ENCODE measurements around the gene C5orf52. TPM values are rescaled to one million over a fixed set of nuclear protein-coding genes. Genes with fewer than 3 reads are reported as not detected.

The C5orf52 gene
- total RNA-seq, 2 experiments from 2014 or later = not detected

DNA sequence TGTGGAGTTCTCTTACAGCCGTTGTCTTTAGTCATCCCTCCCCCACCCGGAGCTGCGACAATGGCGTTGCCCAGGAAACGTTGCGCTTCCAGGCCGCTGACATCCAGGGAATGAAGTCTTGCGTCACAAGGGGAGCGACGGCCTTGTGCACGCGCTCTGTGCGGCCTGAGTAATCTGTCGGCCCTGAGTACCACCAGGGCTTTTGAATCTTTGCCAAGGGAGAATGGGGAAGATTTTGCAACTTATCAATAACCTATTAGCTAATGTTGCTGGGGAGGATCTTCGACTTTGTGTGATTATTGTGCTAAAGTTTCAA is 19.0 kb upstream of the C5orf52 start, which contains the start of gene SOX30:
SOX30 (minus strand) TSS at position 62 of the 316 bp plus-strand sequence. CDS start 360 bp downstream, outside the sequence.
- Mint-ChIP-seq H3K27me3 (no peaks in the 10 kb centered on the region), H3K4me3 (peak within 1 kb of the TSS; percentile 81), H3K36me3 (ENCODE audit: low read depth) (peaks cover 25% of the 10 kb centered on the region), H3K4me1 (ENCODE audit: low read depth) (peaks cover 21% of the 10 kb centered on the region), H3K27ac (peak within 1 kb of the TSS; percentile 78), H3K9me3 (peaks cover 6% of the 10 kb centered on the region)
- ChIA-PET POLR2A (interaction anchor here (1.1 to 1.7 kb wide), 3 partner anchors 59 to 110 kb away, joined by 3 to 7 read pairs (median 5); partner anchors contain the start of gene THG1L), CTCF (interaction anchor here (1.6 kb wide), 1 partner anchor 76 kb away, joined by 3 read pairs; no protein-coding TSS in a partner anchor)
- DNase-seq = peak in 1 of 14 experiments; percentile 0
- H3K4me3 ChIP-seq (ENCODE audit: low read length) = peak within 1 kb of the TSS; percentile 49
- no peaks in the 10 kb centered on the region for H3K27me3 ChIP-seq (ENCODE audit: control insufficient read depth in 1 of 2, insufficient read depth in 2 of 2, low read length in 2 of 2)
- H3K36me3 ChIP-seq (ENCODE audit: insufficient read depth, low read length) = no peaks in the 10 kb centered on the region
- peaks cover 3 to 11% of the 10 kb centered on the region in 2 experiments for H3K9me3 ChIP-seq (ENCODE audit: control insufficient read depth in 1 of 2, insufficient read depth in 1 of 2, low read length in 2 of 2)
- TF ChIP-seq, protein P1, sequence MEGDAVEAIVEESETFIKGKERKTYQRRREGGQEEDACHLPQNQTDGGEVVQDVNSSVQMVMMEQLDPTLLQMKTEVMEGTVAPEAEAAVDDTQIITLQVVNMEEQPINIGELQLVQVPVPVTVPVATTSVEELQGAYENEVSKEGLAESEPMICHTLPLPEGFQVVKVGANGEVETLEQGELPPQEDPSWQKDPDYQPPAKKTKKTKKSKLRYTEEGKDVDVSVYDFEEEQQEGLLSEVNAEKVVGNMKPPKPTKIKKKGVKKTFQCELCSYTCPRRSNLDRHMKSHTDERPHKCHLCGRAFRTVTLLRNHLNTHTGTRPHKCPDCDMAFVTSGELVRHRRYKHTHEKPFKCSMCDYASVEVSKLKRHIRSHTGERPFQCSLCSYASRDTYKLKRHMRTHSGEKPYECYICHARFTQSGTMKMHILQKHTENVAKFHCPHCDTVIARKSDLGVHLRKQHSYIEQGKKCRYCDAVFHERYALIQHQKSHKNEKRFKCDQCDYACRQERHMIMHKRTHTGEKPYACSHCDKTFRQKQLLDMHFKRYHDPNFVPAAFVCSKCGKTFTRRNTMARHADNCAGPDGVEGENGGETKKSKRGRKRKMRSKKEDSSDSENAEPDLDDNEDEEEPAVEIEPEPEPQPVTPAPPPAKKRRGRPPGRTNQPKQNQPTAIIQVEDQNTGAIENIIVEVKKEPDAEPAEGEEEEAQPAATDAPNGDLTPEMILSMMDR (IDR thresholded peaks at IDR 0.05) = no peak
- intact Hi-C loops (cut with DNase I, micrococcal nuclease) = loop anchor here (5.0 kb wide), 2 partner anchors 90 to 110 kb away; partner anchors contain the start of gene LSM11 (in 2 of the 2)
- ATAC-seq (ENCODE audit: poor library complexity) = no peak
- peaks cover 17% of the 10 kb centered on the region for H3K4me1 ChIP-seq (ENCODE audit: insufficient read depth, low read length)
- peak within 1 kb of the TSS in 1 of 2 donors; percentile 13 for H3K27ac ChIP-seq (ENCODE audit: low read depth in 1 of 2, low read length in 2 of 2)

DNA sequence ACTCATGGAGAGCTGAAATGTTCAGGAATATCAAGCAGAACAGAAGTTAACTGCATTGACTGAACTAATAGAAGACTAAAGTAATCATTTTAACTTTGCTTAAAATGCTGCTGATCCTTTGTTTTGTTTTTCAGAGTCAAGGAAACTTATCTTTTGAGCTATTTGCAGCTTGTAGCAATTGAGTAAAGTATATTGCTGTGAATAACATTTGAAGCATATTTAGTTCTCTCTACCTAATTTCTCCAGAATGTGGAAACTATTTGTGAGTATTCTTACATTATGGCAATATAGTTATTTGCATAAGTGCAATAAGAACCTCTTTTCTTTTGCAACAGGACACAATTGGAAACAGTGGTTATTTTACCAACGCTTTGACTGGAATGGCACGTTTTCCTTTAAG is 13.8 kb upstream of the C5orf52 start:
- TF ChIP-seq, protein P1 (IDR thresholded peaks at IDR 0.05) = no peak
- POLR2A ChIA-PET = no interaction called here
- H3K9me3 Mint-ChIP-seq = peaks cover 9% of the 10 kb centered on the region

DNA sequence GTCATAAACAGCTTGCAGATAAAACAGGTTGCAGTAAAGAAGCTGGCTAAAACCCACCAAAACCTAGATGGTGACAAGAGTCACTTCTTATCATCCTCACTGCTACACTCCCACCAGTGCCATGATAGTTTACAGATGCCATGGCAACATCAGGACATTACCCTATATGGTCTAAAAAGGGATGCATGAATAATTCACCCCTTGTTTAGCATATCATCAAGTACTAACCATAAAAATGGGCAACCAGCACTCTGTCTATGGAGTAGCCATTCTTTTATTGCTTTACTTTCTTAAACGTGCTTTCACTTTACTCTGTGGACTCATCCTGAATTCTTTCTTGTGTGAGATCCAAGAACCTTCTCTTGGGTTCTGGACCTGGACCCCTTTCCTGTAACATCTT is 12.4 kb upstream of the C5orf52 start:
- Histone ChIP-seq H3K9me3 (ENCODE audit: control insufficient read depth in 1 of 2, insufficient read depth in 1 of 2, low read length in 2 of 2) (peaks cover 1 to 16% of the 10 kb centered on the region in 2 experiments), H3K4me3 (ENCODE audit: low read length) (no peak overlapping the region), H3K4me1 (ENCODE audit: insufficient read depth, low read length) (no peaks in the 10 kb centered on the region), H3K36me3 (ENCODE audit: insufficient read depth, low read length) (no peaks in the 10 kb centered on the region), H3K27ac (ENCODE audit: low read depth in 1 of 2, low read length in 2 of 2) (no peak overlapping the region), H3K27me3 (ENCODE audit: control insufficient read depth in 1 of 2, insufficient read depth in 2 of 2, low read length in 2 of 2) (no peaks in the 10 kb centered on the region)
- TF ChIP-seq, protein P1 (IDR thresholded peaks at IDR 0.05) = no peak
- no peak for DNase-seq
- intact Hi-C loops (cut with DNase I, micrococcal nuclease) = no loop called here
- no peak overlapping the region for H3K4me3 Mint-ChIP-seq
- H3K36me3 Mint-ChIP-seq (ENCODE audit: low read depth) = peaks cover 66% of the 10 kb centered on the region
- H3K27ac Mint-ChIP-seq = no peak overlapping the region
- H3K9me3 Mint-ChIP-seq = peaks cover 7% of the 10 kb centered on the region
- no peak for ATAC-seq (ENCODE audit: poor library complexity)
- CTCF ChIA-PET = interaction anchor here (0.6 kb wide), 1 partner anchor 73 kb away, joined by 3 read pairs; no protein-coding TSS in a partner anchor
- POLR2A ChIA-PET = no interaction called here
- H3K4me1 Mint-ChIP-seq (ENCODE audit: low read depth) = no peaks in the 10 kb centered on the region
- H3K27me3 Mint-ChIP-seq = no peaks in the 10 kb centered on the region

More for the DNA sequence above, 13.8 kb upstream of the C5orf52 start:
- Histone ChIP-seq H3K27me3 (ENCODE audit: control insufficient read depth in 1 of 2, insufficient read depth in 2 of 2, low read length in 2 of 2) (no peaks in the 10 kb centered on the region), H3K4me1 (ENCODE audit: insufficient read depth, low read length) (peaks cover 2% of the 10 kb centered on the region), H3K9me3 (ENCODE audit: control insufficient read depth in 1 of 2, insufficient read depth in 1 of 2, low read length in 2 of 2) (peaks cover 4 to 16% of the 10 kb centered on the region in 2 experiments), H3K4me3 (ENCODE audit: low read length) (no peak overlapping the region), H3K36me3 (ENCODE audit: insufficient read depth, low read length) (no peaks in the 10 kb centered on the region), H3K27ac (ENCODE audit: low read depth in 1 of 2, low read length in 2 of 2) (no peak overlapping the region)
- DNase-seq (no peak), ATAC-seq (ENCODE audit: poor library complexity) (no peak)
- intact Hi-C loops (cut with DNase I, micrococcal nuclease) = no loop called here
- Mint-ChIP-seq H3K4me3 (no peak overlapping the region), H3K4me1 (ENCODE audit: low read depth) (peaks cover 11% of the 10 kb centered on the region), H3K36me3 (ENCODE audit: low read depth) (peaks cover 66% of the 10 kb centered on the region), H3K27ac (no peak overlapping the region), H3K27me3 (no peaks in the 10 kb centered on the region)
- CTCF ChIA-PET = no interaction called here
